HepG2 (cell line): Measurements from ENCODE around the gene UBTD1. TPM values are rescaled to one million over a fixed set of nuclear protein-coding genes. Genes with fewer than 3 reads are reported as not detected.

ENCODE experiments used
- ARID4A ChIP-seq: sonication (generic); formaldehyde crosslinking; IDR thresholded peaks from 2 replicates; pipeline ENCODE4 v1.5.0; 2020; ENCODE audit warnings: mild to moderate bottlenecking, missing genetic modification reagents, borderline replicate concordance
- ATF7-NPFF ChIP-seq: sonication (generic); formaldehyde crosslinking; IDR thresholded peaks from 2 replicates; pipeline ENCODE4 v1.8.1; 2023; ENCODE audit warnings: mild to moderate bottlenecking, low read depth, missing genetic modification reagents, moderate library complexity
- FOXM1 ChIP-seq: sonication (generic); formaldehyde crosslinking; IDR thresholded peaks from 2 replicates; pipeline ENCODE4 v1.5.0; 2020; ENCODE audit warnings: missing genetic modification reagents
- GATAD1 ChIP-seq: IDR thresholded peaks from 2 replicates; pipeline ENCODE4 v1.6.1; 2016; ENCODE audit warnings: missing genetic modification reagents, missing compliant biosample characterization
- KLF16 ChIP-seq, 2 experiments: sonication (generic) in 1 of 2; formaldehyde crosslinking in 1 of 2; IDR thresholded peaks; 2 replicates each; pipeline versions ENCODE4 v1.6.1 to v1.8.0; 2016 to 2023; ENCODE audit warnings: missing genetic modification reagents in 2 of 2, missing compliant biosample characterization in 1 of 2
- LCORL ChIP-seq, 2 experiments: fragments of 450-650 bp in 1 of 2; sonication (generic) in 1 of 2; formaldehyde crosslinking in 1 of 2; IDR thresholded peaks; 2 replicates each; pipeline versions ENCODE4 v1.5.0 to v1.6.1; 2017 to 2020; ENCODE audit warnings: antibody characterized with exemption in 1 of 2, missing genetic modification reagents in 1 of 2
- MED1 ChIP-seq: sonication (generic); formaldehyde crosslinking; IDR thresholded peaks from 2 replicates; pipeline ENCODE4 v1.4.0; 2020; ENCODE audit warnings: missing genetic modification reagents
- MXI1 ChIP-seq: IDR thresholded peaks from 3 replicates; pipeline ENCODE4 v1.6.1; 2012; ENCODE audit warnings: low read depth, low read length, inconsistent platforms, borderline replicate concordance
- TGIF2 ChIP-seq: IDR thresholded peaks from 2 replicates; pipeline ENCODE4 v1.6.1; 2016; ENCODE audit warnings: control low read depth, missing compliant biosample characterization
- ZBED4 ChIP-seq: sonication (generic); formaldehyde crosslinking; IDR thresholded peaks from 2 replicates; pipeline ENCODE4 v1.4.0; 2020; ENCODE audit warnings: missing genetic modification reagents, borderline replicate concordance
- ZFP91 ChIP-seq: sonication (generic); formaldehyde crosslinking; IDR thresholded peaks from 2 replicates; pipeline ENCODE4 v1.9.0; 2022; ENCODE audit warnings: missing genetic modification reagents, mild to moderate bottlenecking, borderline replicate concordance
- ZNF136 ChIP-seq: sonication (generic); formaldehyde crosslinking; IDR thresholded peaks from 2 replicates; pipeline ENCODE4 v1.8.1; 2022; ENCODE audit warnings: low read depth, mild to moderate bottlenecking, moderate library complexity, missing genetic modification reagents
- ZNF224 ChIP-seq: sonication (generic); formaldehyde crosslinking; IDR thresholded peaks from 2 replicates; pipeline ENCODE4 v1.5.0; 2020; ENCODE audit warnings: mild to moderate bottlenecking, missing genetic modification reagents
- ZNF230 ChIP-seq: sonication (generic); formaldehyde crosslinking; IDR thresholded peaks from 2 replicates; pipeline ENCODE4 v1.4.0; 2020; ENCODE audit warnings: mild to moderate bottlenecking, missing genetic modification reagents
- ZNF766 ChIP-seq: sonication (generic); formaldehyde crosslinking; IDR thresholded peaks from 2 replicates; pipeline ENCODE4 v1.5.0; 2020; ENCODE audit warnings: missing genetic modification reagents, borderline replicate concordance
- polyA plus RNA-seq, 8 experiments: library from polyadenylated mRNA; depleted of rRNA in 3 of 8; stranded (reverse) in 7 of 8; unstranded in 1 of 8; fragments of >200 nt; fragmentation: Illumina TruSeq in 4 of 8; extraction: Trizol in 4 of 8; gene quantifications; 2 replicates each; pipeline versions ENCODE4 v1.2.1 to v1.2.3, GENCODE V29; 2011 to 2016; ENCODE audit warnings: low read depth in 4 of 8, missing spikeins in 1 of 8, mixed read lengths in 1 of 8; ENCODE audit not compliant: insufficient read depth in 1 of 8
- total RNA-seq, 5 experiments: library from RNA; depleted of rRNA; stranded (reverse); fragments of >200 nt; fragmentation: Illumina TruSeq; extraction: Trizol; gene quantifications; 2 replicates each; pipeline ENCODE4 v1.2.3, GENCODE V29; 2016; ENCODE audit warnings: low read depth in 1 of 5
- TF ChIP-seq, protein P1 (sequence below): sonication (generic); formaldehyde crosslinking; IDR thresholded peaks from 2 replicates; pipeline ENCODE4 v1.5.1; 2020; ENCODE audit warnings: missing genetic modification reagents, mild to moderate bottlenecking, borderline replicate concordance

Gene UBTD1
- total and polyA plus RNA-seq, 2 of the 13 experiments (the other 11 are each of a cell fraction or from before 2014, with no cell fraction given) = 7.9 to 10.0 TPM

GRCh38 chr10:97463363-97464132, 35.2 kb upstream of the UBTD1 start (continued):
- TF ChIP-seq ATF7-NPFF (CRISPR knock-in tag) = no peak
- peak; percentile 45; the same call in 1 of the 3 replicates for TF ChIP-seq MXI1
- peak; percentile 89 for TF ChIP-seq TGIF2 (CRISPR knock-in tag)
- TF ChIP-seq MED1 (CRISPR knock-in tag) = peak; percentile 42; the same call in 1 of the 2 replicates
- no peak for TF ChIP-seq ZNF136
- TF ChIP-seq GATAD1 (CRISPR knock-in tag) = no peak
- TF ChIP-seq KLF16 (CRISPR knock-in tag; IDR thresholded peaks at IDR 0.05) = 0 out of 4 replicates have a peak, but pooled peaks of 1 of the 2 experiments have one; percentile 48
- TF ChIP-seq, protein P1, sequence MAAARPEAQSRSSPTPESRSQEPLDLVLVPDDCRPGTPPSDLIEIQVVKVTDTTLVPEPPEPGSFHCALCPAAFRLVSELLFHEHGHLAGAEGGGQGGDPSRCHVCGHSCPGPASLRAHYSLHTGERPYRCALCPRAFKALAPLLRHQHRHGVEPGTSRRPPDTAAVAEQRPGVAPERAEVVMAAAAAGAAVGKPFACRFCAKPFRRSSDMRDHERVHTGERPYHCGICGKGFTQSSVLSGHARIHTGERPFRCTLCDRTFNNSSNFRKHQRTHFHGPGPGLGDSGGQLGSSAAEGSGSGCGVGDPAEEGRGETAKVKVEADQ (CRISPR knock-in tag) = no peak
- no peak for TF ChIP-seq ZNF224 (CRISPR knock-in tag)
- TF ChIP-seq ZNF766 (CRISPR knock-in tag) = peak; percentile 100
- peak; percentile 50; the same call in 1 of the 2 replicates for TF ChIP-seq ARID4A (CRISPR knock-in tag)
- TF ChIP-seq LCORL (IDR thresholded peaks at IDR 0.05) = no peak
- TF ChIP-seq LCORL (CRISPR knock-in tag; IDR thresholded peaks at IDR 0.05) = peak; percentile 46; the same call in 1 of the 2 replicates
- TF ChIP-seq FOXM1 (CRISPR knock-in tag) = no peak
- TF ChIP-seq ZBED4 = peak; percentile 62; the same call in 1 of the 2 replicates
- TF ChIP-seq ZFP91 (CRISPR knock-in tag) = no peak
- no peak for TF ChIP-seq ZNF230 (CRISPR knock-in tag)
